SK-N-SH (cell line): ENCODE results near the gene GABRB2. TPM values are rescaled to one million over a fixed set of nuclear protein-coding genes. Genes with fewer than 3 reads are reported as not detected.

ENCODE experiments used
- CTCF ChIA-PET: fragments of 300-600, 350-600 bp; formaldehyde crosslinking; extraction: SDS; loops from one replicate; lab custom pipeline; 2021; lab: Yijun Ruan, JAX
- POLR2A ChIA-PET: fragments of 350-600 bp; sonication (Branson Sonifier 250); formaldehyde crosslinking; extraction: SDS; loops from one replicate; lab custom pipeline; 2020; ENCODE audit warnings: antibody characterized with exemption, inconsistent platforms; lab: Yijun Ruan, JAX
- DNase-seq: peaks from one replicate; pipeline ENCODE4 v3.0.0; 2012
- H2AFZ ChIP-seq: fragments of 200-600 bp; sonication (generic); 2 replicates; pipeline ENCODE4 v1.8.1; 2016; ENCODE audit warnings: antibody characterized with exemption, mild to moderate bottlenecking, low read depth
- H3F3A ChIP-seq: fragments of 200-600 bp; sonication (generic); replicated peaks from 2 replicates; pipeline ENCODE3; 2016; ENCODE audit warnings: antibody characterized with exemption, mild to moderate bottlenecking; ENCODE audit not compliant: insufficient read depth
- H3K27ac ChIP-seq, 2 experiments: fragments of 200-500 bp in 1 of 2; fragments of 200-600 bp in 1 of 2; sonication (Bioruptor generic) in 1 of 2; sonication (generic), shearing (Covaris generic) in 1 of 2; 2 replicates each; pipeline versions ENCODE4 v1.5.1 to v1.6.1; 2014 to 2016; ENCODE audit warnings: low read depth in 2 of 2, inconsistent platforms in 1 of 2, low read length in 1 of 2, mild to moderate bottlenecking in 1 of 2, mixed read lengths in 1 of 2
- H3K27me3 ChIP-seq: fragments of 200-600 bp; sonication (generic), shearing (Covaris generic); 2 replicates; pipeline ENCODE4 v1.6.1; 2016; ENCODE audit warnings: mixed run types; ENCODE audit not compliant: insufficient read depth
- H3K36me3 ChIP-seq, 2 experiments: fragments of 200-500 bp in 1 of 2; fragments of 200-600 bp in 1 of 2; sonication (Bioruptor generic) in 1 of 2; sonication (generic) in 1 of 2; replicated peaks in 1 of 2; 2 replicates each; pipeline versions ENCODE3 to v1.5.1; 2014 to 2016; ENCODE audit warnings: low read length in 1 of 2, mild to moderate bottlenecking in 1 of 2; ENCODE audit not compliant: insufficient read depth in 2 of 2, control insufficient read depth in 1 of 2
- H3K4me1 ChIP-seq, 2 experiments: fragments of 200-500 bp in 1 of 2; fragments of 200-600 bp in 1 of 2; sonication (Bioruptor generic) in 1 of 2; sonication (generic), shearing (Covaris generic) in 1 of 2; 2 replicates each; pipeline versions ENCODE4 v1.5.1 to v1.6.1; 2014 to 2016; ENCODE audit warnings: low read depth in 1 of 2, low read length in 1 of 2, mixed run types in 1 of 2; ENCODE audit not compliant: insufficient read depth in 2 of 2, control insufficient read depth in 1 of 2
- H3K4me2 ChIP-seq: fragments of 200-600 bp; sonication (generic), shearing (Covaris generic); 2 replicates; pipeline ENCODE4 v1.6.1; 2017; ENCODE audit warnings: mixed run types
- H3K4me3 ChIP-seq, 2 experiments: fragments of 200-500 bp in 1 of 2; fragments of 200-600 bp in 1 of 2; sonication (Bioruptor generic) in 1 of 2; sonication (generic), shearing (Covaris generic) in 1 of 2; 2 replicates each; pipeline versions ENCODE4 v1.5.1 to v1.8.1; 2014 to 2016; ENCODE audit warnings: low read depth in 2 of 2, inconsistent platforms in 1 of 2, low read length in 1 of 2, mild to moderate bottlenecking in 1 of 2, mixed read lengths in 1 of 2, moderate library complexity in 1 of 2
- H3K79me2 ChIP-seq: fragments of 200-600 bp; sonication (generic); 2 replicates; pipeline ENCODE4 v1.8.1; 2017; ENCODE audit warnings: mild to moderate bottlenecking; ENCODE audit not compliant: insufficient read depth
- H3K9ac ChIP-seq: fragments of 200-600 bp; sonication (generic); 2 replicates; pipeline ENCODE4 v1.6.1; 2017; ENCODE audit warnings: mixed run types
- H3K9me2 ChIP-seq: fragments of 200-600 bp; sonication (generic); 2 replicates; pipeline ENCODE4 v1.6.1; 2017; ENCODE audit warnings: mixed run types
- H3K9me3 ChIP-seq: fragments of 200-600 bp; sonication (generic); 2 replicates; pipeline ENCODE4 v1.6.1; 2017; ENCODE audit warnings: mixed run types, mild to moderate bottlenecking, moderate library complexity
- H4K20me1 ChIP-seq: fragments of 200-600 bp; sonication (generic); 2 replicates; pipeline ENCODE4 v1.6.1; 2017; ENCODE audit warnings: mild to moderate bottlenecking, mixed run types; ENCODE audit not compliant: insufficient read depth
- EP300 ChIP-seq, 2 experiments: IDR thresholded peaks; 2 replicates each; pipeline versions ENCODE4 v1.4.0 to v1.6.1; 2012; ENCODE audit warnings: borderline replicate concordance in 1 of 2, low read depth in 1 of 2, low read length in 1 of 2
- FOXM1 ChIP-seq: IDR thresholded peaks from 2 replicates; pipeline ENCODE4 v1.4.0; 2012; ENCODE audit warnings: low read depth, mild to moderate bottlenecking
- PBX3 ChIP-seq: IDR thresholded peaks from 2 replicates; pipeline ENCODE4; 2012
- SMC3 ChIP-seq: IDR thresholded peaks from 2 replicates; pipeline ENCODE4 v1.6.1; 2012; ENCODE audit warnings: low read depth, low read length, improper control_type of control experiment
- TAF1 ChIP-seq: IDR thresholded peaks from 2 replicates; pipeline ENCODE4 v1.6.1; 2012; ENCODE audit warnings: low read depth, mild to moderate bottlenecking, low read length, moderate library complexity, borderline replicate concordance
- TEAD4 ChIP-seq: IDR thresholded peaks from 2 replicates; pipeline ENCODE4 v1.4.0; 2012; ENCODE audit warnings: mild to moderate bottlenecking, borderline replicate concordance; ENCODE audit not compliant: insufficient read depth
- USF1 ChIP-seq: IDR thresholded peaks from 2 replicates; pipeline ENCODE4 v1.4.0; 2012; ENCODE audit warnings: low read depth, borderline replicate concordance
- YY1 ChIP-seq: IDR thresholded peaks from 2 replicates; pipeline ENCODE4 v1.4.0; 2012; ENCODE audit warnings: low read depth, mild to moderate bottlenecking
- WGBS: methylation state at CpG from one replicate; pipeline ENCODE4 v1.1.6; 2017; ENCODE audit warnings: low lambda C conversion rate; 5-methylcytosine and 5-hydroxymethylcytosine counted together
- polyA plus RNA-seq, 3 experiments: library from polyadenylated mRNA; depleted of rRNA; stranded (reverse); fragments of >200 nt; gene quantifications; 2 replicates each; pipeline ENCODE4 v1.2.3, GENCODE V29; 2012
- TF ChIP-seq, protein P1 (sequence below): IDR thresholded peaks from 2 replicates; pipeline ENCODE4 v1.4.0; 2012; ENCODE audit warnings: low read depth
- TF ChIP-seq, protein P2 (sequence below): fragments of 150-350 bp; IDR thresholded peaks from 2 replicates; pipeline ENCODE4 v1.6.1; 2017; ENCODE audit warnings: antibody characterized with exemption, low read length, low read depth, borderline replicate concordance
- TF ChIP-seq, protein P3 (sequence below): IDR thresholded peaks from 2 replicates; pipeline ENCODE4 v1.6.1; 2012; ENCODE audit warnings: mild to moderate bottlenecking, low read depth, low read length, moderate library complexity

The GABRB2 gene
- polyA plus RNA-seq, 1 of the 3 experiments (the other 2 are of a cell fraction), result not detected

GRCh38 chr5:161399996-161400562 lies 146.4 kb downstream of the GABRB2 start:
- Histone ChIP-seq H4K20me1 (no peaks in the 10 kb centered on the region), H3K79me2 (no peaks in the 10 kb centered on the region), H3K27me3 (no peaks in the 10 kb centered on the region), H2AFZ (no peak overlapping the region), H3K4me1 (no peaks in the 10 kb centered on the region), H3K36me3 (no peaks in the 10 kb centered on the region), H3K27ac (no peak overlapping the region), H3K4me2 (no peak overlapping the region), H3K4me3 (no peak overlapping the region), H3K9me2 (no peaks in the 10 kb centered on the region), H3K9me3 (no peaks in the 10 kb centered on the region), H3F3A (no peaks in the 10 kb centered on the region), H3K9ac (no peak overlapping the region)
- no peak for DNase-seq
- WGBS, result 2% methylated on average over 6 of the region's 6 CpGs
- TF ChIP-seq, protein P1, sequence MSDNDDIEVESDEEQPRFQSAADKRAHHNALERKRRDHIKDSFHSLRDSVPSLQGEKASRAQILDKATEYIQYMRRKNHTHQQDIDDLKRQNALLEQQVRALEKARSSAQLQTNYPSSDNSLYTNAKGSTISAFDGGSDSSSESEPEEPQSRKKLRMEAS, result no peak
- TF ChIP-seq PBX3 (no peak), SMC3 (no peak), FOXM1 (no peak), USF1 (no peak), EP300 (IDR thresholded peaks at IDR 0.05; ENCODE audit: borderline replicate concordance in 1 of 2, low read depth in 1 of 2, low read length in 1 of 2) (no peak), TAF1 (no peak), TEAD4 (no peak), YY1 (no peak)
- TF ChIP-seq, protein P2, sequence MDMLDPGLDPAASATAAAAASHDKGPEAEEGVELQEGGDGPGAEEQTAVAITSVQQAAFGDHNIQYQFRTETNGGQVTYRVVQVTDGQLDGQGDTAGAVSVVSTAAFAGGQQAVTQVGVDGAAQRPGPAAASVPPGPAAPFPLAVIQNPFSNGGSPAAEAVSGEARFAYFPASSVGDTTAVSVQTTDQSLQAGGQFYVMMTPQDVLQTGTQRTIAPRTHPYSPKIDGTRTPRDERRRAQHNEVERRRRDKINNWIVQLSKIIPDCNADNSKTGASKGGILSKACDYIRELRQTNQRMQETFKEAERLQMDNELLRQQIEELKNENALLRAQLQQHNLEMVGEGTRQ, result no peak
- TF ChIP-seq, protein P3, sequence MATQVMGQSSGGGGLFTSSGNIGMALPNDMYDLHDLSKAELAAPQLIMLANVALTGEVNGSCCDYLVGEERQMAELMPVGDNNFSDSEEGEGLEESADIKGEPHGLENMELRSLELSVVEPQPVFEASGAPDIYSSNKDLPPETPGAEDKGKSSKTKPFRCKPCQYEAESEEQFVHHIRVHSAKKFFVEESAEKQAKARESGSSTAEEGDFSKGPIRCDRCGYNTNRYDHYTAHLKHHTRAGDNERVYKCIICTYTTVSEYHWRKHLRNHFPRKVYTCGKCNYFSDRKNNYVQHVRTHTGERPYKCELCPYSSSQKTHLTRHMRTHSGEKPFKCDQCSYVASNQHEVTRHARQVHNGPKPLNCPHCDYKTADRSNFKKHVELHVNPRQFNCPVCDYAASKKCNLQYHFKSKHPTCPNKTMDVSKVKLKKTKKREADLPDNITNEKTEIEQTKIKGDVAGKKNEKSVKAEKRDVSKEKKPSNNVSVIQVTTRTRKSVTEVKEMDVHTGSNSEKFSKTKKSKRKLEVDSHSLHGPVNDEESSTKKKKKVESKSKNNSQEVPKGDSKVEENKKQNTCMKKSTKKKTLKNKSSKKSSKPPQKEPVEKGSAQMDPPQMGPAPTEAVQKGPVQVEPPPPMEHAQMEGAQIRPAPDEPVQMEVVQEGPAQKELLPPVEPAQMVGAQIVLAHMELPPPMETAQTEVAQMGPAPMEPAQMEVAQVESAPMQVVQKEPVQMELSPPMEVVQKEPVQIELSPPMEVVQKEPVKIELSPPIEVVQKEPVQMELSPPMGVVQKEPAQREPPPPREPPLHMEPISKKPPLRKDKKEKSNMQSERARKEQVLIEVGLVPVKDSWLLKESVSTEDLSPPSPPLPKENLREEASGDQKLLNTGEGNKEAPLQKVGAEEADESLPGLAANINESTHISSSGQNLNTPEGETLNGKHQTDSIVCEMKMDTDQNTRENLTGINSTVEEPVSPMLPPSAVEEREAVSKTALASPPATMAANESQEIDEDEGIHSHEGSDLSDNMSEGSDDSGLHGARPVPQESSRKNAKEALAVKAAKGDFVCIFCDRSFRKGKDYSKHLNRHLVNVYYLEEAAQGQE, result no peak
- ChIA-PET POLR2A (no interaction called here), CTCF (no interaction called here)
